DMS79 (cell line): ENCODE data around the gene ERC2.

Experiments
- DNase-seq: peaks from one replicate; lab custom pipeline; 2025; lab: John Stamatoyannopoulos, UW

The ERC2 gene

GRCh38 chr3:55790596-55791350 lies 677.5 kb downstream of the ERC2 start:
- DNase-seq: no peak

GRCh38 chr3:55789516-55789915 lies 678.8 kb downstream of the ERC2 start:
- DNase-seq: no peak

GRCh38 chr3:55782807-55783206 lies 685.5 kb downstream of the ERC2 start:
- no peak for DNase-seq

GRCh38 chr3:55782351-55782750 lies 685.9 kb downstream of the ERC2 start:
- no peak for DNase-seq

GRCh38 chr3:55780913-55781312 lies 687.4 kb downstream of the ERC2 start:
- no peak for DNase-seq

GRCh38 chr3:55779543-55779942 lies 688.7 kb downstream of the ERC2 start:
- no peak for DNase-seq

- no peak for DNase-seq
Observed at GRCh38 chr3:55775366-55776154, 692.7 kb downstream of the ERC2 start.

- no peak for DNase-seq
Observed at GRCh38 chr3:55774856-55775255, 693.4 kb downstream of the ERC2 start.

GRCh38 chr3:55771503-55771902 lies 696.8 kb downstream of the ERC2 start:
- no peak for DNase-seq

- DNase-seq: no peak
Observed at GRCh38 chr3:55770077-55770476, 698.2 kb downstream of the ERC2 start.

GRCh38 chr3:55766753-55767152 lies 701.5 kb downstream of the ERC2 start:
- no peak for DNase-seq

GRCh38 chr3:55765906-55766701 lies 702.2 kb downstream of the ERC2 start:
- DNase-seq: no peak

- DNase-seq: peak; percentile 9
Observed at GRCh38 chr3:55765398-55765797, 702.9 kb downstream of the ERC2 start.

GRCh38 chr3:55756976-55757375 lies 711.3 kb downstream of the ERC2 start:
- no peak for DNase-seq

- DNase-seq: peak; percentile 5
Observed at GRCh38 chr3:55755516-55756205, 712.6 kb downstream of the ERC2 start.

GRCh38 chr3:55752911-55753310 lies 715.4 kb downstream of the ERC2 start:
- no peak for DNase-seq

- DNase-seq: no peak
Observed at GRCh38 chr3:55751730-55752129, 716.5 kb downstream of the ERC2 start.

GRCh38 chr3:55750525-55750924 lies 717.7 kb downstream of the ERC2 start:
- DNase-seq: peak; percentile 50

GRCh38 chr3:55749036-55749435 lies 719.2 kb downstream of the ERC2 start:
- no peak for DNase-seq

- DNase-seq: no peak
Observed at GRCh38 chr3:55746808-55747413, 721.4 kb downstream of the ERC2 start.

- no peak for DNase-seq
Observed at GRCh38 chr3:55742832-55743136, 725.5 kb downstream of the ERC2 start.
